Nephron (organoid): ENCODE measurements around the gene DEK.
A peak's percentile ranks its signal among the peaks of the same experiment; 100 is the strongest.

Experiments
- H3K27ac Mint-ChIP-seq, 3 experiments: 2 replicates each; pipeline ENCODE4 v1.8.0; 2020; ENCODE audit warnings: mixed read lengths in 3 of 3, mild to moderate bottlenecking in 2 of 3, moderate library complexity in 1 of 3
- H3K27me3 Mint-ChIP-seq: 2 replicates; pipeline ENCODE4 v1.8.0; 2021; ENCODE audit warnings: low read depth, mild to moderate bottlenecking, moderate library complexity, mixed read lengths
- H3K36me3 Mint-ChIP-seq: 2 replicates; pipeline ENCODE4 v1.8.0; 2020; ENCODE audit warnings: low read depth, mixed read lengths
- H3K4me1 Mint-ChIP-seq: 2 replicates; pipeline ENCODE4 v1.8.0; 2020; ENCODE audit warnings: mixed read lengths
- H3K4me3 Mint-ChIP-seq, 3 experiments: 2 replicates each; pipeline ENCODE4 v1.8.0; 2020; ENCODE audit warnings: mild to moderate bottlenecking in 3 of 3, mixed read lengths in 3 of 3, moderate library complexity in 2 of 3
- H3K9me3 Mint-ChIP-seq: 2 replicates; pipeline ENCODE4 v1.8.0; 2020; ENCODE audit warnings: mixed read lengths
- CTCF ChIP-seq, 3 experiments: fragments of 200-600 bp; sonication (generic); IDR thresholded peaks; one replicate each; pipeline ENCODE4 v1.5.0; 2021; ENCODE audit warnings: antibody characterized with exemption in 3 of 3; ENCODE audit not compliant: unreplicated experiment in 3 of 3

DEK gene

GRCh38 chr6:18280084-18280483 is 15.8 kb upstream of the DEK start:
- Mint-ChIP-seq H3K9me3 (no peaks in the 10 kb centered on the region), H3K4me1 (peaks cover 16% of the 10 kb centered on the region), H3K27me3 (peaks cover 47% of the 10 kb centered on the region), H3K4me3 (peak overlapping the region in 2 of 3 experiments; percentile 9 to 20), H3K36me3 (no peaks in the 10 kb centered on the region), H3K27ac (no peak overlapping the region)
- TF ChIP-seq CTCF (IDR thresholded peaks at IDR 0.05; ENCODE audit: unreplicated experiment in 3 of 3): no peak

GRCh38 chr6:18279422-18279821 is 15.1 kb upstream of the DEK start:
- Mint-ChIP-seq H3K4me3 (peak overlapping the region in 2 of 3 experiments; percentile 28 to 37), H3K27ac (no peak overlapping the region), H3K27me3 (peaks cover 50% of the 10 kb centered on the region), H3K36me3 (no peaks in the 10 kb centered on the region), H3K9me3 (no peaks in the 10 kb centered on the region), H3K4me1 (peaks cover 16% of the 10 kb centered on the region)
- TF ChIP-seq CTCF (IDR thresholded peaks at IDR 0.05; ENCODE audit: unreplicated experiment in 3 of 3): no peak

- no peak overlapping the region for H3K27ac Mint-ChIP-seq
- peak overlapping the region; percentile 76 to 86 (median 84) for H3K4me3 Mint-ChIP-seq
- no peaks in the 10 kb centered on the region for H3K36me3 Mint-ChIP-seq
- H3K9me3 Mint-ChIP-seq: no peaks in the 10 kb centered on the region
- no peak for TF ChIP-seq CTCF (IDR thresholded peaks at IDR 0.05; ENCODE audit: unreplicated experiment in 3 of 3)
- peaks cover 58% of the 10 kb centered on the region for H3K27me3 Mint-ChIP-seq
- H3K4me1 Mint-ChIP-seq: peaks cover 16% of the 10 kb centered on the region
Observed at GRCh38 chr6:18277237-18278006, 13.1 kb upstream of the DEK start.

- no peak for TF ChIP-seq CTCF (IDR thresholded peaks at IDR 0.05; ENCODE audit: unreplicated experiment in 3 of 3)
- H3K4me1 Mint-ChIP-seq: peaks cover 16% of the 10 kb centered on the region
- peak overlapping the region; percentile 76 to 86 (median 83) for H3K4me3 Mint-ChIP-seq
- H3K27me3 Mint-ChIP-seq: peaks cover 58% of the 10 kb centered on the region
- H3K9me3 Mint-ChIP-seq: no peaks in the 10 kb centered on the region
- H3K27ac Mint-ChIP-seq: no peak overlapping the region
- H3K36me3 Mint-ChIP-seq: no peaks in the 10 kb centered on the region
Observed at GRCh38 chr6:18276610-18277236, 12.4 kb upstream of the DEK start.

GRCh38 chr6:18270216-18270615 is 5.9 kb upstream of the DEK start:
- H3K27me3 Mint-ChIP-seq: peaks cover 12% of the 10 kb centered on the region
- no peak overlapping the region for H3K27ac Mint-ChIP-seq
- no peaks in the 10 kb centered on the region for H3K36me3 Mint-ChIP-seq
- H3K9me3 Mint-ChIP-seq: no peaks in the 10 kb centered on the region
- TF ChIP-seq CTCF (IDR thresholded peaks at IDR 0.05; ENCODE audit: unreplicated experiment in 3 of 3): no peak
- H3K4me1 Mint-ChIP-seq: peaks cover 4% of the 10 kb centered on the region
- no peak overlapping the region for H3K4me3 Mint-ChIP-seq
